GM12878 (cell line): ENCODE results near the gene DPP6. TPM values are rescaled to one million over a fixed set of nuclear protein-coding genes. Genes with fewer than 3 reads are reported as not detected.

ENCODE experiments used
- ATAC-seq: fragments of 200-7000 bp; cut with Tn5 transposase; 3 replicates; pipeline ENCODE4 v1.9.1; 2020; ENCODE audit warnings: mild to moderate bottlenecking, moderate library complexity
- BruUV-seq: library from RNA; stranded (reverse); fragments of 400-500 nt; replicated peaks from 2 replicates; lab custom pipeline; 2021; lab: Mats Ljungman, UMichigan
- CTCF ChIA-PET: fragments of 300-600 bp; sonication (Branson Sonifier 250); formaldehyde crosslinking; extraction: SDS; loops from one replicate; lab custom pipeline; 2021; ENCODE audit warnings: inconsistent platforms; lab: Yijun Ruan, JAX
- POLR2A ChIA-PET: fragments of 350-600 bp; formaldehyde crosslinking; extraction: SDS; loops from one replicate; lab custom pipeline; 2021; ENCODE audit warnings: inconsistent platforms; lab: Charles Lee
- RAD21 ChIA-PET: fragments of 300-600 bp; sonication (Branson Sonifier 250); formaldehyde crosslinking; loops from one replicate; lab custom pipeline; 2023; ENCODE audit warnings: antibody characterized with exemption; ENCODE audit not compliant: unreplicated experiment; lab: Charles Lee
- SMC1A ChIA-PET: fragments of 300-600 bp; sonication (Branson Sonifier 250); formaldehyde crosslinking; loops from one replicate; lab custom pipeline; 2023; ENCODE audit not compliant: unreplicated experiment, uncharacterized antibody; lab: Charles Lee
- DNase-seq: peaks from one replicate; pipeline ENCODE4 v3.0.0-alpha.2; 2011; ENCODE audit warnings: low read depth, low spot score
- FAIRE-seq: peaks from 3 replicates; lab custom pipeline; 2011; peaks lifted over from hg19 to GRCh38; lab: Jason Lieb, UNC
- H2AFZ ChIP-seq: 2 replicates; pipeline ENCODE4 v1.6.0; 2011; ENCODE audit warnings: low read depth, low read length, control low read depth; ENCODE audit not compliant: control insufficient read depth
- H3K27ac ChIP-seq: 2 replicates; pipeline ENCODE4 v1.5.1; 2011; ENCODE audit warnings: control low read depth; ENCODE audit not compliant: control insufficient read depth, insufficient read depth
- H3K27me3 ChIP-seq, 2 experiments: replicated peaks in 1 of 2; 2 replicates each; pipeline versions ENCODE4 v1.6.0 to v1.6.1; 2011; ENCODE audit warnings: low read length in 1 of 2; ENCODE audit not compliant: control insufficient read depth in 2 of 2, insufficient read depth in 2 of 2
- H3K36me3 ChIP-seq, 2 experiments: 2 replicates each; pipeline ENCODE4 v1.5.1; 2011; ENCODE audit warnings: low read length in 1 of 2; ENCODE audit not compliant: control insufficient read depth in 2 of 2, insufficient read depth in 2 of 2
- H3K4me1 ChIP-seq: 2 replicates; pipeline ENCODE4 v1.6.1; 2011; ENCODE audit warnings: mild to moderate bottlenecking, low read length, moderate library complexity, mixed read lengths; ENCODE audit not compliant: control insufficient read depth, insufficient read depth
- H3K4me2 ChIP-seq: 2 replicates; pipeline ENCODE4 v1.6.0; 2011; ENCODE audit warnings: control low read depth; ENCODE audit not compliant: control insufficient read depth, insufficient read depth
- H3K4me3 ChIP-seq: fragments of 200-600 bp; sonication (generic); 2 replicates; pipeline ENCODE4 v1.5.1; 2016
- H3K79me2 ChIP-seq: 2 replicates; pipeline ENCODE4 v1.6.0; 2011; ENCODE audit warnings: low read length; ENCODE audit not compliant: control insufficient read depth, insufficient read depth
- H3K9ac ChIP-seq: 2 replicates; pipeline ENCODE4 v1.8.0; 2011; ENCODE audit warnings: low read length, control low read depth, mixed read lengths; ENCODE audit not compliant: control insufficient read depth, insufficient read depth
- H3K9me3 ChIP-seq: replicated peaks from 3 replicates; pipeline ENCODE4 v1.5.1; 2011; ENCODE audit warnings: mild to moderate bottlenecking, low read length; ENCODE audit not compliant: control insufficient read depth, insufficient read depth
- H4K20me1 ChIP-seq: 2 replicates; pipeline ENCODE4 v1.6.0; 2011; ENCODE audit not compliant: control insufficient read depth, insufficient read depth
- CREB1 ChIP-seq: IDR thresholded peaks from 2 replicates; pipeline ENCODE4 v1.6.1; 2012; ENCODE audit warnings: low read depth, mild to moderate bottlenecking, inconsistent platforms
- HCFC1 ChIP-seq: fragments of 150-350 bp; IDR thresholded peaks from 2 replicates; pipeline ENCODE4 v1.6.1; 2014; ENCODE audit warnings: low read length
- HSF1 ChIP-seq: fragments of 150-350 bp; IDR thresholded peaks from 2 replicates; pipeline ENCODE4 v1.6.1; 2014; ENCODE audit warnings: mild to moderate bottlenecking, low read depth, low read length
- KLF5 ChIP-seq: fragments of 450-650 bp; IDR thresholded peaks from 2 replicates; pipeline ENCODE4 v1.6.1; 2014; ENCODE audit warnings: mild to moderate bottlenecking; ENCODE audit not compliant: partially characterized antibody
- NFYA ChIP-seq: IDR thresholded peaks from 2 replicates; pipeline ENCODE4 v1.6.1; 2011; ENCODE audit warnings: low read depth, mild to moderate bottlenecking, low read length, improper control_type of control experiment, borderline replicate concordance
- PAX5 ChIP-seq: IDR thresholded peaks from 2 replicates; pipeline ENCODE4 v1.6.1; 2011; ENCODE audit warnings: low read depth, low read length, borderline replicate concordance
- PAX8 ChIP-seq: fragments of 450-650 bp; IDR thresholded peaks from 2 replicates; pipeline ENCODE4 v1.6.1; 2017; ENCODE audit warnings: mild to moderate bottlenecking, moderate library complexity
- PML ChIP-seq: IDR thresholded peaks from 2 replicates; pipeline ENCODE4 v1.6.1; 2012; ENCODE audit warnings: low read length, inconsistent platforms
- RBBP5 ChIP-seq: fragments of 200-600 bp; sonication (generic); conservative IDR thresholded peaks from 2 replicates; pipeline ENCODE4 v1.6.1; 2016
- RCOR1 ChIP-seq: conservative IDR thresholded peaks from 2 replicates; pipeline ENCODE4 v1.6.1; 2012; ENCODE audit warnings: low read depth, low read length, improper control_type of control experiment
- REST ChIP-seq: IDR thresholded peaks from 2 replicates; pipeline ENCODE4 v1.6.1; 2012; ENCODE audit warnings: mild to moderate bottlenecking, low read depth, low read length
- RUNX3 ChIP-seq: IDR thresholded peaks from 2 replicates; pipeline ENCODE4 v1.6.1; 2012; ENCODE audit warnings: low read length, inconsistent platforms
- SMAD1 ChIP-seq: fragments of 450-650 bp; IDR thresholded peaks from 2 replicates; pipeline ENCODE4 v1.6.1; 2018; ENCODE audit warnings: mild to moderate bottlenecking, low read depth; ENCODE audit not compliant: partially characterized antibody
- SMARCA5 ChIP-seq: fragments of 450-650 bp; IDR thresholded peaks from 2 replicates; pipeline ENCODE4 v1.6.1; 2017; ENCODE audit warnings: mild to moderate bottlenecking
- SPI1 ChIP-seq: IDR thresholded peaks from 2 replicates; pipeline ENCODE4 v1.6.1; 2011; ENCODE audit warnings: low read depth, mild to moderate bottlenecking, low read length, moderate library complexity, borderline replicate concordance; ENCODE audit not compliant: insufficient read depth
- USF1 ChIP-seq: IDR thresholded peaks from 2 replicates; pipeline ENCODE4 v1.6.1; 2011; ENCODE audit warnings: borderline replicate concordance, low read depth, mild to moderate bottlenecking, moderate library complexity, mixed read lengths, low read length; ENCODE audit not compliant: insufficient read depth; ENCODE audit errors: extremely low read length
- ZBTB33 ChIP-seq: fragments of 450-650 bp; IDR thresholded peaks from 2 replicates; pipeline ENCODE4 v1.6.1; 2017; ENCODE audit warnings: mild to moderate bottlenecking
- ZNF622 ChIP-seq: fragments of 450-650 bp; IDR thresholded peaks from 2 replicates; pipeline ENCODE4 v1.6.1; 2017; ENCODE audit warnings: mild to moderate bottlenecking, inconsistent platforms
- WGBS: methylation state at CpG from one replicate; pipeline ENCODE4 v1.1.6; 2016; ENCODE audit warnings: low lambda C conversion rate; ENCODE audit not compliant: insufficient replicate concordance, insufficient coverage; ENCODE audit errors: missing lambda C conversion rate; 5-methylcytosine and 5-hydroxymethylcytosine counted together
- in situ Hi-C: fragments of 300-500 bp; cut with MboI; formaldehyde crosslinking; loops from 9 replicates; pipeline ENCODE4 v1.14.3; 2018; ENCODE audit warnings: mixed read lengths
- intact Hi-C: fragments of 100-400 bp; cut with micrococcal nuclease; formaldehyde crosslinking; loops from one replicate; pipeline ENCODE4 v1.14.2; 2022; ENCODE audit not compliant: unreplicated experiment
- polyA plus RNA-seq, 11 experiments: library from polyadenylated mRNA; depleted of rRNA in 4 of 11; unstranded in 6 of 11; stranded (reverse) in 5 of 11; fragments of >200 nt; fragmentation: Nextera tagmentation in 4 of 11; fragmentation: Illumina TruSeq in 1 of 11; extraction: Ambion mirVana in 4 of 11; extraction: Trizol in 1 of 11; gene quantifications; 1 replicate in 1 of 11; 2 replicates in 10 of 11; pipeline versions ENCODE4 v1.2.1 to v1.2.3, GENCODE V29; 2011 to 2016; ENCODE audit warnings: inconsistent platforms in 2 of 11, missing spikeins in 2 of 11, low read depth in 1 of 11
- total RNA-seq, 4 experiments: library from RNA; depleted of rRNA in 3 of 4; stranded (reverse); fragments of >200 nt in 3 of 4; fragmentation: Illumina TruSeq in 1 of 4; extraction: Trizol in 1 of 4; gene quantifications; 2 replicates each; pipeline versions ENCODE4 v1.2.1 to v1.2.3, GENCODE V29; 2013 to 2021

Gene DPP6
- total and polyA plus RNA-seq, 10 of the 15 experiments (the other 5 are each of a cell fraction or from before 2014, with no cell fraction given): not detected

GRCh38 chr7:154306036-154306435 lies 253.8 kb downstream of the DPP6 start:
- no TSS peak for BruUV-seq
- Histone ChIP-seq H3K9ac (no peak overlapping the region), H3K4me2 (no peak overlapping the region), H3K79me2 (no peaks in the 10 kb centered on the region), H3K4me1 (no peaks in the 10 kb centered on the region), H3K27me3 (no peaks in the 10 kb centered on the region), H4K20me1 (no peaks in the 10 kb centered on the region), H3K36me3 (no peaks in the 10 kb centered on the region), H3K4me3 (no peak overlapping the region), H3K27ac (no peak overlapping the region), H3K9me3 (no peaks in the 10 kb centered on the region), H2AFZ (no peak overlapping the region)
- FAIRE-seq (no peak), DNase-seq (no peak), ATAC-seq (no peak)
- CTCF ChIA-PET: no interaction called here
- 52% methylated on average over 18 of the region's 18 CpGs for WGBS
- in situ Hi-C loops: no loop called here
- POLR2A ChIA-PET: no interaction called here
- intact Hi-C loops: no loop called here
- RAD21 ChIA-PET: no interaction called here
- SMC1A ChIA-PET: no interaction called here
- TF ChIP-seq RUNX3 (no peak), RBBP5 (no peak), ZNF622 (no peak), USF1 (no peak), PML (no peak), NFYA (no peak), SMARCA5 (no peak), CREB1 (no peak), SPI1 (no peak), RCOR1 (no peak), PAX8 (no peak), ZBTB33 (no peak), SMAD1 (no peak), KLF5 (no peak), HSF1 (no peak), REST (no peak), PAX5 (no peak), HCFC1 (no peak)
